SW480 (cell line): ENCODE results near the gene TMEM92.
A peak's percentile ranks its signal among the peaks of the same experiment; 100 is the strongest.
"Not testable (repeated sequence)": the region's sequence is repeated elsewhere in the genome, so short reads cannot be mapped to it uniquely, and the experiment has no call there.

ENCODE experiments used
- DNase-seq: peaks from one replicate; pipeline ENCODE4 v3.0.0-alpha.2; 2016; ENCODE audit warnings: low spot score

The TMEM92 gene

GRCh38 chr17:50262001-50262794, 12.1 kb upstream of the TMEM92 start:
- no peak for DNase-seq

- no peak for DNase-seq
Observed at GRCh38 chr17:50263331-50264262, 10.7 kb upstream of the TMEM92 start.

GRCh38 chr17:50264263-50265113, 9.8 kb upstream of the TMEM92 start:
- DNase-seq: no peak

GRCh38 chr17:50265212-50265611, 9.1 kb upstream of the TMEM92 start:
- DNase-seq: no peak

- no peak for DNase-seq
Observed at GRCh38 chr17:50265690-50266315, 8.5 kb upstream of the TMEM92 start.

GRCh38 chr17:50266384-50267073, 7.7 kb upstream of the TMEM92 start:
- peak; percentile 35 for DNase-seq

- DNase-seq: no peak
Observed at GRCh38 chr17:50267074-50267841, 7.0 kb upstream of the TMEM92 start.

GRCh38 chr17:50268026-50268425, 6.2 kb upstream of the TMEM92 start:
- DNase-seq: no peak

GRCh38 chr17:50268743-50269275, 5.5 kb upstream of the TMEM92 start:
- no peak for DNase-seq

GRCh38 chr17:50269477-50270434, 4.5 kb upstream of the TMEM92 start:
- peak; percentile 53 for DNase-seq

- no peak for DNase-seq
Observed at GRCh38 chr17:50270435-50271362, 3.6 kb upstream of the TMEM92 start.

GRCh38 chr17:50271363-50271750, 2.9 kb upstream of the TMEM92 start:
- DNase-seq: not testable (repeated sequence)

GRCh38 chr17:50272246-50272645, 2.0 kb upstream of the TMEM92 start:
- DNase-seq: no peak

GRCh38 chr17:50272711-50273653, 1.3 kb upstream of the TMEM92 start:
- no peak for DNase-seq

- no peak for DNase-seq
Observed at GRCh38 chr17:50273654-50274040, 619 bp upstream of the TMEM92 start.

GRCh38 chr17:50274897-50275221, 593 bp downstream of the TMEM92 start:
- no peak for DNase-seq

- DNase-seq: no peak
Observed at GRCh38 chr17:50275279-50275678, 1.0 kb downstream of the TMEM92 start.
